Inflammatory macrophage treated with lipopolysaccharide for 4 hours (primary cell): ENCODE data around the gene XPOT.

Source experiments
- DNase-seq: peaks from one replicate; pipeline ENCODE4 v3.0.0-alpha.2; 2020

The XPOT gene

GRCh38 chr12:64428956-64429355, 24.8 kb downstream of the XPOT start:
- DNase-seq, result no peak

GRCh38 chr12:64430886-64431285, 26.7 kb downstream of the XPOT start:
- DNase-seq, result no peak

GRCh38 chr12:64431791-64432190, 27.6 kb downstream of the XPOT start:
- no peak for DNase-seq

GRCh38 chr12:64433915-64434314, 29.7 kb downstream of the XPOT start:
- DNase-seq, result no peak

GRCh38 chr12:64440100-64440499, 35.9 kb downstream of the XPOT start:
- no peak for DNase-seq

- DNase-seq, result no peak
Measured at GRCh38 chr12:64445490-64445889, 41.3 kb downstream of the XPOT start.

- DNase-seq, result no peak
Measured at GRCh38 chr12:64446295-64446694, 42.1 kb downstream of the XPOT start.

- no peak for DNase-seq
Measured at GRCh38 chr12:64450057-64450640, 46.0 kb downstream of the XPOT start.

- peak; percentile 70 for DNase-seq
Measured at GRCh38 chr12:64450711-64451486, 46.7 kb downstream of the XPOT start.

- peak; percentile 92 for DNase-seq
Measured at GRCh38 chr12:64451687-64452558, 47.7 kb downstream of the XPOT start, which contains the start of gene TBK1. TSS of gene TBK1 (plus strand) at chr12:64452120. CDS start at chr12:64455871, 3,751 bp downstream.

- peak; percentile 98 for DNase-seq
Measured at GRCh38 chr12:64452559-64453329, 48.6 kb downstream of the XPOT start.

- no peak for DNase-seq
Measured at GRCh38 chr12:64455506-64455905, 51.3 kb downstream of the XPOT start.

GRCh38 chr12:64456119-64456518, 51.9 kb downstream of the XPOT start:
- no peak for DNase-seq

- peak; percentile 90 for DNase-seq
Measured at GRCh38 chr12:64457032-64457431, 52.8 kb downstream of the XPOT start.

GRCh38 chr12:64457466-64457865, 53.3 kb downstream of the XPOT start:
- no peak for DNase-seq

- DNase-seq, result no peak
Measured at GRCh38 chr12:64457923-64458322, 53.7 kb downstream of the XPOT start.

- peak; percentile 38 for DNase-seq
Measured at GRCh38 chr12:64459394-64459891, 55.3 kb downstream of the XPOT start.

GRCh38 chr12:64461634-64462414, 57.6 kb downstream of the XPOT start:
- peak; percentile 15 for DNase-seq

GRCh38 chr12:64466178-64466577, 62.0 kb downstream of the XPOT start:
- no peak for DNase-seq

- DNase-seq, result no peak
Measured at GRCh38 chr12:64468966-64469365, 64.8 kb downstream of the XPOT start.

- no peak for DNase-seq
Measured at GRCh38 chr12:64469455-64470142, 65.4 kb downstream of the XPOT start.
